Right lobe of liver (tissue), 6 donors: Measurements from ENCODE around the gene HSPA14. TPM values are rescaled to one million over a fixed set of nuclear protein-coding genes. Genes with fewer than 3 reads are reported as not detected.
A peak's percentile ranks its signal among the peaks of the same experiment; 100 is the strongest.

Source experiments
- ATAC-seq, 4 donors: fragments of 200-7000 bp; cut with Tn5 transposase; one replicate each; pipeline ENCODE4 v1.9.1; 2020; ENCODE audit warnings: mild to moderate bottlenecking in 4 of 4, moderate library complexity in 4 of 4
- DNase-seq, 3 donors: peaks; one replicate each; pipeline ENCODE4 v3.0.0-alpha.2; 2020
- H3K27ac ChIP-seq, 3 donors: fragments of 200-600 bp; one replicate each; pipeline ENCODE4 v1.8.0; 2022
- H3K27me3 ChIP-seq, 2 donors: fragments of 200-600 bp; one replicate each; pipeline ENCODE4 v1.8.0; 2022
- H3K36me3 ChIP-seq, 4 donors: fragments of 200-600 bp; sonication (generic) in 1 of 4; one replicate each; pipeline versions ENCODE4 v1.5.1 to v1.8.0; 2017 to 2022; ENCODE audit warnings: control low read depth in 1 of 4
- H3K4me1 ChIP-seq, 4 donors: fragments of 200-600 bp; sonication (generic) in 1 of 4; one replicate each; pipeline versions ENCODE4 v1.5.1 to v1.8.0; 2017 to 2022; ENCODE audit warnings: control low read depth in 1 of 4
- H3K4me3 ChIP-seq, 3 donors: fragments of 200-600 bp; one replicate each; pipeline ENCODE4 v1.8.0; 2022
- H3K9me3 ChIP-seq, 4 donors: fragments of 200-600 bp; sonication (generic) in 1 of 4; one replicate each; pipeline versions ENCODE4 v1.5.1 to v1.8.0; 2017 to 2022; ENCODE audit warnings: control low read depth in 1 of 4
- POLR2A ChIP-seq: fragments of 450-650 bp; IDR thresholded peaks from one replicate; pipeline ENCODE4 v1.6.1; 2017; ENCODE audit warnings: antibody characterized with exemption, mild to moderate bottlenecking
- WGBS: methylation state at CpG from one replicate; pipeline ENCODE4 v1.1.6; 2018; ENCODE audit warnings: low coverage, low lambda C conversion rate; ENCODE audit not compliant: insufficient coverage; ENCODE audit errors: missing lambda C conversion rate; 5-methylcytosine and 5-hydroxymethylcytosine counted together
- intact Hi-C, 2 donors: fragments of 100-400 bp; cut with DNase I; formaldehyde crosslinking; loops; one replicate each; pipeline versions ENCODE4 v1.11.2 to v1.14.1; 2022
- total RNA-seq, 6 experiments: library from RNA; depleted of rRNA in 2 of 6; stranded (reverse); fragments of >200 nt in 2 of 6; fragmentation: NEBNext Ultra II Directional in 3 of 6; extraction: Animal tissue kit (Norgen Biotek cat#: 25700) in 3 of 6; gene quantifications; one replicate each; pipeline versions ENCODE4 v1.1.0 to v1.2.4, GENCODE V29; 2016 to 2023
- TF ChIP-seq, protein P1 (sequence below), 4 donors: fragments of 200-600 bp in 3 of 4; fragments of 450-650 bp in 1 of 4; IDR thresholded peaks; one replicate each; pipeline versions ENCODE4 v1.5.1 to v1.8.0; 2016 to 2022; ENCODE audit warnings: antibody characterized with exemption in 4 of 4, mild to moderate bottlenecking in 2 of 4
- donor health status: DM: no; HTN: yes; CAD: no.
- donor health status: DM: no; HTN: no; CAD: no.
- donor health status: DM: no; HTN: no; CAD: no.
- donor health status: DM: no; HTN: yes; CAD: no.
- donor health status: DM: no; HTN: yes; CAD: no.

HSPA14 gene
- total RNA-seq, 6 experiments from 2014 or later: 2.7 to 8.6 (median 4.9) TPM

DNA sequence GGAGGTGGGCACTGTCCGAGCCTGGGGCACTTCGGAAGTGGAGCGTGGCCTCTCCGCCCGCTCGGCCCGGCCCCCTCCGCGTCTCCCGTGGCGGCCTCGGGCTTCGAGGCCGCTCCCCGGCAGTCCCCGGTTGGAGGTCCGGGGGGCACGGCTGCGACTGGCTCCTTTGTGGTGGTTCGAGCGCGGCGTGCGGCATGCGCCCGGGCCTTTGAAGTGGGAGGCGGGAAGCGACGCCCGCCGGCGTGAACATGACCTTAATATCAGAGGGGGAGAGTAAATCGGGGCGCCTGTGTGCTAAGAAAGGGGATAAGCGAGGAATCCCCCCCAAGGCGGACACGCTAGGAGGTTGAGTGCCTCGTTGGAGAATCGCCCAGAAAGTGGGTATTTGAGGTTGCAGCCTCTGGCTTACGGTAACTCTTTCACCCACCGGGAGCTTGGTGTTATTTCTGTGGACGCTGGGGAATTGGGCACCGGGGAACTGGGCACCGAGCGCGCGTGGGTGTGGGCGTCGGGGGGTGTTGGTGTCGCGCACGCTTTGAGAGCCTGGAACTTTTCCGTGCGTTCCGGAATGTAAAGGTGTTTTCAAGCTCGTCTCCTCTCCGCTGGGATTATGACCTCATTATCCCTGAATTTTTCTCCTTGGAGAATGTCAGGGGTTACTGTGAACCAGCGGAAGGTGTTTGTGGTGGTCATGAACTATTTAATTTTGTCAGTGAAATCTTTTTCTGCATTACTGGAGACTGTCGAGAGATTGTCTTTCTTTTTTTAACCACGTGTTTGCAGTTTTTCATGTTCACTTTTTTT, 41.2 kb downstream of the HSPA14 start:
- intact Hi-C loops: no loop called here
- under 1% methylated on average over 48 of the region's 60 CpGs for WGBS
- Histone ChIP-seq H3K27ac (peak overlapping the region; percentile 56 to 95 (median 85)), H3K36me3 (no peaks in the 10 kb centered on the region), H3K9me3 (no peaks in the 10 kb centered on the region), H3K27me3 (no peaks in the 10 kb centered on the region), H3K4me1 (peaks cover 0 to 10% (median 0%) of the 10 kb centered on the region in 4 donors), H3K4me3 (peak overlapping the region; percentile 88 to 94 (median 92))
- DNase-seq: peak in 1 of 3 donors; percentile 29
- TF ChIP-seq POLR2A: no peak
- TF ChIP-seq, protein P1, sequence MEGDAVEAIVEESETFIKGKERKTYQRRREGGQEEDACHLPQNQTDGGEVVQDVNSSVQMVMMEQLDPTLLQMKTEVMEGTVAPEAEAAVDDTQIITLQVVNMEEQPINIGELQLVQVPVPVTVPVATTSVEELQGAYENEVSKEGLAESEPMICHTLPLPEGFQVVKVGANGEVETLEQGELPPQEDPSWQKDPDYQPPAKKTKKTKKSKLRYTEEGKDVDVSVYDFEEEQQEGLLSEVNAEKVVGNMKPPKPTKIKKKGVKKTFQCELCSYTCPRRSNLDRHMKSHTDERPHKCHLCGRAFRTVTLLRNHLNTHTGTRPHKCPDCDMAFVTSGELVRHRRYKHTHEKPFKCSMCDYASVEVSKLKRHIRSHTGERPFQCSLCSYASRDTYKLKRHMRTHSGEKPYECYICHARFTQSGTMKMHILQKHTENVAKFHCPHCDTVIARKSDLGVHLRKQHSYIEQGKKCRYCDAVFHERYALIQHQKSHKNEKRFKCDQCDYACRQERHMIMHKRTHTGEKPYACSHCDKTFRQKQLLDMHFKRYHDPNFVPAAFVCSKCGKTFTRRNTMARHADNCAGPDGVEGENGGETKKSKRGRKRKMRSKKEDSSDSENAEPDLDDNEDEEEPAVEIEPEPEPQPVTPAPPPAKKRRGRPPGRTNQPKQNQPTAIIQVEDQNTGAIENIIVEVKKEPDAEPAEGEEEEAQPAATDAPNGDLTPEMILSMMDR (IDR thresholded peaks at IDR 0.05): no peak
- ATAC-seq: peak in 1 of 4 donors; percentile 3

DNA sequence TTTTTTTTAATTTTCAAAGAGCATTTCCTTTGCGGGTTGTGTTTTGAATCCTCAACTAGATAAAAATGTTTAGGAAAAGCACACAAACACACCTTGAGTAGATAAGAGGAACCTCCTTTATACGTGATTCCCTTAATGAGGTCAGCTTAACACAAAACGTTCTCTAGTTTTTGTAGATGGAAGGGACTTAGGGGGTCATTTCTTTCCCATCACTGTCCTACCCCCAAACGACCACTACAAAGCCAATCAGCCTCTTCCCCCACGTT, 41.8 kb downstream of the HSPA14 start:
- WGBS: 1% methylated on average over 5 of the region's 5 CpGs
- no peak for ATAC-seq
- H3K27ac ChIP-seq: no peak overlapping the region
- intact Hi-C loops: no loop called here
- H3K4me3 ChIP-seq: peak overlapping the region in 1 of 3 donors; percentile 94
- H3K36me3 ChIP-seq: no peaks in the 10 kb centered on the region
- no peaks in the 10 kb centered on the region for H3K9me3 ChIP-seq
- TF ChIP-seq, protein P1 (IDR thresholded peaks at IDR 0.05): no peak
- TF ChIP-seq POLR2A: no peak
- H3K4me1 ChIP-seq: peaks cover 0 to 10% (median 0%) of the 10 kb centered on the region in 4 donors
- H3K27me3 ChIP-seq: no peaks in the 10 kb centered on the region
- no peak for DNase-seq

DNA sequence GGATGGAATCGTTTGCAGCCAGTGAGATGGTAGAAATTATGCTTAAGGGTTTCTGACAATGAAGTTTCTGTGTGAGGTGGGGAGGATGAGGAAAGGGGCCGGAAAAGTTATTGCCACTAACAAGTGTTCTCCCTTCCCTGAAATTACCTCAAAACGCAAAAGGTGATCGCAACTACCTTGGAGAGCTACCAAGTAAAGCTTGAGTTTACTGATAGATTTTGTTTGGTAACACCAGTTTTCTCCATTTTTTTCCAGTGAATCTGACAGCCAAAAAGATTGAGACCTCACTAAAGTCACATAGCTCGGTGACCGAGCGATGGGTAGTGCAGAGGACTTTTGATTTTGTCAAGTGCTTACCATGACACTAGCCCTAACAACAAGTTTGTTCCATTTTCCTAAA, 42.1 kb downstream of the HSPA14 start:
- no peaks in the 10 kb centered on the region for H3K36me3 ChIP-seq
- H3K27ac ChIP-seq: no peak overlapping the region
- no peak for TF ChIP-seq POLR2A
- TF ChIP-seq, protein P1 (IDR thresholded peaks at IDR 0.05): no peak
- no peaks in the 10 kb centered on the region for H3K9me3 ChIP-seq
- H3K4me3 ChIP-seq: no peak overlapping the region
- H3K27me3 ChIP-seq: no peaks in the 10 kb centered on the region
- intact Hi-C loops: no loop called here
- WGBS: 48% methylated on average over 7 of the region's 7 CpGs
- DNase-seq (no peak), ATAC-seq (no peak)
- peaks cover 0 to 10% (median 0%) of the 10 kb centered on the region in 4 donors for H3K4me1 ChIP-seq

DNA sequence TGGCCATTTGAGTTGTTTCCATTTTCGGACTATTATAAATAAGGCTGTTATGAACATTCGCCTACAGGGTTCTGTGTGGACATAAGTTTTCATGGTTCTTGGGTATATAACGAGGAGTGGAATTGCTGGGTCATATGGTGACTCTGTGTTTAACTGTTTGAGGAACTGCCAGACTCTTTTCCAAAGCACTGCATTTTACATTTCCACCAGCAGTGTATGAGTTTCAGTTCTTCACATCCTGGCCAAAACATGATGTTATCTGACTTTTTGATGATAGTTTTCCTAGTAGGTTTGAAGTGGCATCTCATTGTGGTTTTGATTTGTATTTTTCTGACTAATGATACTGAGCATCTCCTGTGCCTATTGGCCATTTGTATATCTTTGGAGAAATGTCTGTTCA, 46.0 kb downstream of the HSPA14 start:
- intact Hi-C loops: no loop called here
- Histone ChIP-seq H3K9me3 (no peaks in the 10 kb centered on the region), H3K27ac (no peak overlapping the region), H3K4me3 (no peak overlapping the region), H3K36me3 (no peaks in the 10 kb centered on the region), H3K27me3 (no peaks in the 10 kb centered on the region), H3K4me1 (peaks cover 0 to 5% (median 0%) of the 10 kb centered on the region in 4 donors)
- WGBS: 84% methylated on average over 3 of the region's 3 CpGs
- no peak for TF ChIP-seq POLR2A
- TF ChIP-seq, protein P1 (IDR thresholded peaks at IDR 0.05): no peak
- no peak for ATAC-seq
- DNase-seq: no peak
